Measurements from ENCODE around the gene TBCA. TPM values are rescaled to one million over a fixed set of nuclear protein-coding genes. Genes with fewer than 3 reads are reported as not detected.
A peak's percentile ranks its signal among the peaks of the same experiment; 100 is the strongest.

TBCA gene
- total and polyA plus RNA-seq, 2 of the 13 experiments (the other 11 are each of a cell fraction or from before 2014, with no cell fraction given) = 93.8 to 309 TPM

DNA sequence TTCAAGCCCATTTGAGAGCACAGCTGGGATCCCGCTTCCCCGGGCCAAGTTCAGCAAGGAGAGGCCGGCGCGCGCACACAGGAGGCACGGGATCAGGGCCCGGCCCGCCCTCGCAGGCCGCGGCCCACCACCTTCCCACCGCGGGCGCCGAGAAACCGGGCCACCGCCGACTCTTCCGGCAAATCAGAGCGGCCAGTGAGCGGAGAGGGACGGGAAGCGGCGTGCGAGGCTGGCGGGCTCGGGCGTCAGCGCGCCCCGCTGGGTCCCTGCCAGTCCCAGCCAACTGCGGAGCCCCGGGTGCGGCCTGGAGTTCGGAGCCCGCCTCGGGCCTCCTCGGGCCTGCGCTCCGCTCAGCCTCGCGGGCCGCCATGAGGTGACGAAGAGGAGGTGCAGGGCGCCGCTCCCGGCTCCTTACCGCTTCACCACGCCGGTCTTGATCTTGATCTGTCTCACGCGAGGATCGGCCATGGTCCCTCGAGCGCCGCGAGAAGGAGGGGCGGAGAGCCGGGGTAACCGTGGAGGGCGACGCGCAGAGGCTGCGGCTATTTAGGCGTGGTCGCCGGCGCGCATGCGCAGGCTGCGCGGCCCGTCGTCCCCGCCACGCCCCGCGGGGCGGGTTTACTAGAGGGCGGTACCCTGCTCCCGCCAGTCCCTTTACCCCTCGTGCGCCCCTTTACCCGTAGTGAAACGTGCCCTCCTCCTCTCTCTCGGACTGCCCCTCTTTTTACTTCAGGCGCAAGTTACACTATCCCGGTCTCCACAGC lies at the start of gene TBCA (continued):
- TF ChIP-seq, protein P1, sequence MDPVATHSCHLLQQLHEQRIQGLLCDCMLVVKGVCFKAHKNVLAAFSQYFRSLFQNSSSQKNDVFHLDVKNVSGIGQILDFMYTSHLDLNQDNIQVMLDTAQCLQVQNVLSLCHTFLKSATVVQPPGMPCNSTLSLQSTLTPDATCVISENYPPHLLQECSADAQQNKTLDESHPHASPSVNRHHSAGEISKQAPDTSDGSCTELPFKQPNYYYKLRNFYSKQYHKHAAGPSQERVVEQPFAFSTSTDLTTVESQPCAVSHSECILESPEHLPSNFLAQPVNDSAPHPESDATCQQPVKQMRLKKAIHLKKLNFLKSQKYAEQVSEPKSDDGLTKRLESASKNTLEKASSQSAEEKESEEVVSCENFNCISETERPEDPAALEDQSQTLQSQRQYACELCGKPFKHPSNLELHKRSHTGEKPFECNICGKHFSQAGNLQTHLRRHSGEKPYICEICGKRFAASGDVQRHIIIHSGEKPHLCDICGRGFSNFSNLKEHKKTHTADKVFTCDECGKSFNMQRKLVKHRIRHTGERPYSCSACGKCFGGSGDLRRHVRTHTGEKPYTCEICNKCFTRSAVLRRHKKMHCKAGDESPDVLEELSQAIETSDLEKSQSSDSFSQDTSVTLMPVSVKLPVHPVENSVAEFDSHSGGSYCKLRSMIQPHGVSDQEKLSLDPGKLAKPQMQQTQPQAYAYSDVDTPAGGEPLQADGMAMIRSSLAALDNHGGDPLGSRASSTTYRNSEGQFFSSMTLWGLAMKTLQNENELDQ (CRISPR knock-in tag; IDR thresholded peaks at IDR 0.05; ENCODE audit: borderline replicate concordance) = no peak
- TF ChIP-seq AGO2 (optimal IDR thresholded peaks at IDR 0.05; ENCODE audit: low read depth, low read length) (peak; percentile 82), KLF12 (CRISPR knock-in tag; IDR thresholded peaks at IDR 0.05; ENCODE audit: borderline replicate concordance) (peak; percentile 90), PHB2 (IDR thresholded peaks at IDR 0.05; ENCODE audit: partially characterized antibody) (no peak), FIP1L1 (IDR thresholded peaks at IDR 0.05; ENCODE audit: borderline replicate concordance, insufficient read depth, low read depth, low read length) (no peak), SUZ12 (IDR thresholded peaks at IDR 0.05; ENCODE audit: low read depth, low read length) (no peak), PHF21A (CRISPR knock-in tag; IDR thresholded peaks at IDR 0.05) (0 out of 2 replicates have a peak, but pooled peaks have one; percentile 41), SRY (CRISPR knock-in tag; IDR thresholded peaks at IDR 0.05) (peak; percentile 89; the same call in 1 of the 2 replicates), ZNF484 (CRISPR knock-in tag; IDR thresholded peaks at IDR 0.05; ENCODE audit: borderline replicate concordance, low read depth) (no peak), ZNF776 (CRISPR knock-in tag; IDR thresholded peaks at IDR 0.05) (no peak), MAFK (conservative IDR thresholded peaks at IDR 0.05 in 1 of 2, IDR thresholded peaks at IDR 0.05 in 1 of 2; ENCODE audit: low read length in 2 of 2) (no peak), TAF1 (CRISPR knock-in tag; IDR thresholded peaks at IDR 0.05) (peak; percentile 77), ZNF121 (CRISPR knock-in tag; IDR thresholded peaks at IDR 0.05) (peak; percentile 32; the same call in 1 of the 2 replicates), FOXM1 (CRISPR knock-in tag; IDR thresholded peaks at IDR 0.05) (no peak), GABPA (IDR thresholded peaks at IDR 0.05; ENCODE audit: low read depth, low read length) (no peak), GABPA (CRISPR knock-in tag; IDR thresholded peaks at IDR 0.05; ENCODE audit: low read depth) (no peak), ZNF891 (CRISPR knock-in tag; IDR thresholded peaks at IDR 0.05) (peak; percentile 95; the same call in 1 of the 2 replicates), ZBTB20 (CRISPR knock-in tag; IDR thresholded peaks at IDR 0.05; ENCODE audit: borderline replicate concordance, low read depth) (no peak), SSRP1 (CRISPR knock-in tag; IDR thresholded peaks at IDR 0.05) (no peak), ZNF672 (CRISPR knock-in tag; IDR thresholded peaks at IDR 0.05) (no peak)
- TF ChIP-seq, protein P2, sequence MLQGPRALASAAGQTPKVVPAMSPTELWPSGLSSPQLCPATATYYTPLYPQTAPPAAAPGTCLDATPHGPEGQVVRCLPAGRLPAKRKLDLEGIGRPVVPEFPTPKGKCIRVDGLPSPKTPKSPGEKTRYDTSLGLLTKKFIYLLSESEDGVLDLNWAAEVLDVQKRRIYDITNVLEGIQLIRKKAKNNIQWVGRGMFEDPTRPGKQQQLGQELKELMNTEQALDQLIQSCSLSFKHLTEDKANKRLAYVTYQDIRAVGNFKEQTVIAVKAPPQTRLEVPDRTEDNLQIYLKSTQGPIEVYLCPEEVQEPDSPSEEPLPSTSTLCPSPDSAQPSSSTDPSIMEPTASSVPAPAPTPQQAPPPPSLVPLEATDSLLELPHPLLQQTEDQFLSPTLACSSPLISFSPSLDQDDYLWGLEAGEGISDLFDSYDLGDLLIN (CRISPR knock-in tag; IDR thresholded peaks at IDR 0.05; ENCODE audit: borderline replicate concordance) = peak; percentile 76; the same call in 1 of the 2 replicates
- TF ChIP-seq, protein P3, sequence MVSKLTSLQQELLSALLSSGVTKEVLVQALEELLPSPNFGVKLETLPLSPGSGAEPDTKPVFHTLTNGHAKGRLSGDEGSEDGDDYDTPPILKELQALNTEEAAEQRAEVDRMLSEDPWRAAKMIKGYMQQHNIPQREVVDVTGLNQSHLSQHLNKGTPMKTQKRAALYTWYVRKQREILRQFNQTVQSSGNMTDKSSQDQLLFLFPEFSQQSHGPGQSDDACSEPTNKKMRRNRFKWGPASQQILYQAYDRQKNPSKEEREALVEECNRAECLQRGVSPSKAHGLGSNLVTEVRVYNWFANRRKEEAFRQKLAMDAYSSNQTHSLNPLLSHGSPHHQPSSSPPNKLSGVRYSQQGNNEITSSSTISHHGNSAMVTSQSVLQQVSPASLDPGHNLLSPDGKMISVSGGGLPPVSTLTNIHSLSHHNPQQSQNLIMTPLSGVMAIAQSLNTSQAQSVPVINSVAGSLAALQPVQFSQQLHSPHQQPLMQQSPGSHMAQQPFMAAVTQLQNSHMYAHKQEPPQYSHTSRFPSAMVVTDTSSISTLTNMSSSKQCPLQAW (CRISPR knock-in tag; IDR thresholded peaks at IDR 0.05) = peak; percentile 60
- TF ChIP-seq, protein P4, sequence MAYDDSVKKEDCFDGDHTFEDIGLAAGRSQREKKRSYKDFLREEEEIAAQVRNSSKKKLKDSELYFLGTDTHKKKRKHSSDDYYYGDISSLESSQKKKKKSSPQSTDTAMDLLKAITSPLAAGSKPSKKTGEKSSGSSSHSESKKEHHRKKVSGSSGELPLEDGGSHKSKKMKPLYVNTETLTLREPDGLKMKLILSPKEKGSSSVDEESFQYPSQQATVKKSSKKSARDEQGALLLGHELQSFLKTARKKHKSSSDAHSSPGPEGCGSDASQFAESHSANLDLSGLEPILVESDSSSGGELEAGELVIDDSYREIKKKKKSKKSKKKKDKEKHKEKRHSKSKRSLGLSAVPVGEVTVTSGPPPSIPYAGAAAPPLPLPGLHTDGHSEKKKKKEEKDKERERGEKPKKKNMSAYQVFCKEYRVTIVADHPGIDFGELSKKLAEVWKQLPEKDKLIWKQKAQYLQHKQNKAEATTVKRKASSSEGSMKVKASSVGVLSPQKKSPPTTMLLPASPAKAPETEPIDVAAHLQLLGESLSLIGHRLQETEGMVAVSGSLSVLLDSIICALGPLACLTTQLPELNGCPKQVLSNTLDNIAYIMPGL (CRISPR knock-in tag; IDR thresholded peaks at IDR 0.05; ENCODE audit: borderline replicate concordance in 1 of 2, low read depth in 1 of 2) = peak; percentile 90 to 97

All from HepG2 (cell line).